Measurements from ENCODE around the gene BSDC1.

- TF ChIP-seq, protein P1, sequence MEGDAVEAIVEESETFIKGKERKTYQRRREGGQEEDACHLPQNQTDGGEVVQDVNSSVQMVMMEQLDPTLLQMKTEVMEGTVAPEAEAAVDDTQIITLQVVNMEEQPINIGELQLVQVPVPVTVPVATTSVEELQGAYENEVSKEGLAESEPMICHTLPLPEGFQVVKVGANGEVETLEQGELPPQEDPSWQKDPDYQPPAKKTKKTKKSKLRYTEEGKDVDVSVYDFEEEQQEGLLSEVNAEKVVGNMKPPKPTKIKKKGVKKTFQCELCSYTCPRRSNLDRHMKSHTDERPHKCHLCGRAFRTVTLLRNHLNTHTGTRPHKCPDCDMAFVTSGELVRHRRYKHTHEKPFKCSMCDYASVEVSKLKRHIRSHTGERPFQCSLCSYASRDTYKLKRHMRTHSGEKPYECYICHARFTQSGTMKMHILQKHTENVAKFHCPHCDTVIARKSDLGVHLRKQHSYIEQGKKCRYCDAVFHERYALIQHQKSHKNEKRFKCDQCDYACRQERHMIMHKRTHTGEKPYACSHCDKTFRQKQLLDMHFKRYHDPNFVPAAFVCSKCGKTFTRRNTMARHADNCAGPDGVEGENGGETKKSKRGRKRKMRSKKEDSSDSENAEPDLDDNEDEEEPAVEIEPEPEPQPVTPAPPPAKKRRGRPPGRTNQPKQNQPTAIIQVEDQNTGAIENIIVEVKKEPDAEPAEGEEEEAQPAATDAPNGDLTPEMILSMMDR (conservative IDR thresholded peaks at IDR 0.05; ENCODE audit: low read length) = no peak
- TF ChIP-seq EZH2phosphoT487 (IDR thresholded peaks at IDR 0.05; ENCODE audit: borderline replicate concordance) = no peak
These were observed 51.5 kb downstream of the BSDC1 start for GRCh38 chr1:32342704-32343103.

Measured in Loucy (cell line).